K562 (cell line): ENCODE results near the gene AKR1A1. TPM values are rescaled to one million over a fixed set of nuclear protein-coding genes. Genes with fewer than 3 reads are reported as not detected.
A peak's percentile ranks its signal among the peaks of the same experiment; 100 is the strongest.

Source experiments
- BCL6 ChIP-seq: fragments of 250-450 bp; sonication (Bioruptor Pico); IDR thresholded peaks from 2 replicates; pipeline ENCODE4 v1.4.0; 2020
- GTF2F1 ChIP-seq: IDR thresholded peaks from 2 replicates; pipeline ENCODE4 v1.6.1; 2011; ENCODE audit warnings: low read depth, low read length, improper control_type of control experiment
- L3MBTL2 ChIP-seq: fragments of 450-650 bp; IDR thresholded peaks from 2 replicates; pipeline ENCODE4 v1.6.1; 2016; ENCODE audit warnings: mild to moderate bottlenecking, moderate library complexity
- NFIC ChIP-seq: fragments of 450-650 bp; IDR thresholded peaks from 2 replicates; pipeline ENCODE4 v1.6.1; 2017; ENCODE audit warnings: mild to moderate bottlenecking, inconsistent platforms
- PCBP2 ChIP-seq: fragments of 200-400 bp; formaldehyde crosslinking; IDR thresholded peaks from 2 replicates; pipeline ENCODE4 v1.6.1; 2018; ENCODE audit warnings: low read length, low read depth, mild to moderate bottlenecking, moderate library complexity; ENCODE audit not compliant: poor library complexity, severe bottlenecking
- SRSF9 ChIP-seq: fragments of 200-400 bp; formaldehyde crosslinking; IDR thresholded peaks from 2 replicates; pipeline ENCODE4 v1.6.1; 2017; ENCODE audit warnings: low read depth, low read length, borderline replicate concordance
- STAT5B ChIP-seq: fragments of 250-450 bp; sonication (Bioruptor Pico); IDR thresholded peaks from 2 replicates; pipeline ENCODE4 v1.8.0; 2021; ENCODE audit warnings: mild to moderate bottlenecking, inconsistent platforms
- TEAD2 ChIP-seq: fragments of 450-650 bp; IDR thresholded peaks from 2 replicates; pipeline ENCODE4 v1.6.1; 2016; ENCODE audit warnings: missing genetic modification characterization, control low read depth, missing compliant biosample characterization
- TSC22D4 ChIP-seq: fragments of 450-650 bp; IDR thresholded peaks from 2 replicates; pipeline ENCODE4 v1.6.1; 2016; ENCODE audit warnings: missing genetic modification characterization, missing biosample characterization, control low read depth
- YBX1 ChIP-seq: fragments of 450-650 bp; IDR thresholded peaks from 2 replicates; pipeline ENCODE4 v1.7.1; 2016; ENCODE audit warnings: mild to moderate bottlenecking
- ZKSCAN1 ChIP-seq: fragments of 150-350 bp; IDR thresholded peaks from 2 replicates; pipeline ENCODE4 v1.6.1; 2016; ENCODE audit warnings: low read depth, low read length
- ZNF583 ChIP-seq: fragments of 250-450 bp; sonication (Bioruptor Pico); IDR thresholded peaks from 2 replicates; pipeline ENCODE4 v1.4.0; 2020
- polyA plus RNA-seq, 8 experiments: library from polyadenylated mRNA; depleted of rRNA in 4 of 8; stranded (reverse) in 5 of 8; unstranded in 3 of 8; fragments of >200 nt; fragmentation: Nextera tagmentation in 2 of 8; fragmentation: Illumina TruSeq in 1 of 8; extraction: Ambion mirVana in 2 of 8; extraction: Trizol in 1 of 8; gene quantifications; 2 replicates each; pipeline versions ENCODE4 v1.2.1 to v1.2.3, GENCODE V29; 2011 to 2014; ENCODE audit warnings: inconsistent platforms in 1 of 8, missing spikeins in 1 of 8
- total RNA-seq, 7 experiments: library from RNA; depleted of rRNA in 6 of 7; stranded (reverse); fragments of >200 nt in 6 of 7; fragmentation: Illumina TruSeq in 2 of 7; extraction: Trizol in 2 of 7; gene quantifications; 2 replicates each; pipeline versions ENCODE4 v1.2.1 to v1.2.3, GENCODE V29; 2011 to 2021; ENCODE audit warnings: low replicate concordance in 1 of 7
- TF ChIP-seq, protein P1 (sequence below), 2 experiments: fragments of 450-650 bp; formaldehyde crosslinking in 1 of 2; IDR thresholded peaks; 2 replicates each; pipeline versions ENCODE4 v1.4.0 to v1.6.1; 2014 to 2020; ENCODE audit warnings: mild to moderate bottlenecking in 2 of 2, borderline replicate concordance in 1 of 2, low read depth in 1 of 2
- TF ChIP-seq, protein P2 (sequence below), 3 experiments: fragments of 200-800 bp in 1 of 3; fragments of 250-450 bp in 1 of 3; fragments of 450-650 bp in 1 of 3; sonication (Bioruptor Pico) in 1 of 3; sonication (Bioruptor generic) in 1 of 3; formaldehyde crosslinking in 1 of 3; IDR thresholded peaks; 2 replicates each; pipeline versions ENCODE4 v1.6.1 to v1.8.0; 2016 to 2022; ENCODE audit warnings: mild to moderate bottlenecking in 2 of 3, missing genetic modification characterization in 2 of 3, missing compliant biosample characterization in 1 of 3, moderate library complexity in 1 of 3
- TF ChIP-seq, protein P3 (sequence below): fragments of 250-450 bp; sonication (Bioruptor Pico); IDR thresholded peaks from 2 replicates; pipeline ENCODE4 v1.9.0; 2021; ENCODE audit warnings: mild to moderate bottlenecking

The AKR1A1 gene
- total and polyA plus RNA-seq, 9 of the 15 experiments (the other 6 are each of a cell fraction or from before 2014, with no cell fraction given), result 68.6 to 211 (median 132) TPM

DNA sequence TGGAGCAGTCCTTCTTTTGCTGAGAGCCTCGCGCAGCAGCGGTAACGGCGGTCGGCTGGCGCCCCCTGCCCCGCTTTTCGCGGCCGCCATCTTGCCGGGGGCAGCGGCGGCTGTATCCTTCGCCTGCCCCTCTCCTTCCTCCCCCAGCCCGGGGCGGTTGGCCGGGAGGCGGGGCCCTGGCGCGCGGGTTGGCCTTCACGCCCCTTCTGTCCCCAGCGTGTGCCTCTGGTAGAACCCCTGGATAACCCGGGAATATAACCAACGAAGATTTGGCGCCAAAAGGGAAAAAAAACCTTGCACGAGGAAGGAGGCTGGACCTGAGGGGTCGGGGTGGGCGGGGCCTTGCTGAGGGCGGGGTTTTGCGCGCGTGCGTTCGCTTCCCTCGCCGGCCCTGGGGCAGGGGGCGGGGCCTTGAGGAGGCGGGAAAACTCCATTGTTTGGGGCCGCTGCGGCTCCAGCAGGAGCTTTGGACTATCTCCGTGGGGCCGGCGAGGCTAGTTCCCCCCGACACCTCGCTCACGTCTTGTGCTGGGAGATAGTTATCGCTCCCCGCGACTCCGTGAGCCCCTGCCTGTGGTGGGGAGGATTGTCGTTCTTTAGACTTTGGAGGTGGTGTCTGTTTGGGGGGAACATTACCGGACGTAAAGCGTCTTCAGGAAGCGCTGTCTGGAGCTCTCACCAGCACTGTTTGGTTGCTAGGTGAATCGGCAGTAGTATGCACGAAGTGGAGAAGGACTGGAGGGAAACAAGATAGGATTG, 33.9 kb downstream of the AKR1A1 start (continued):
- TF ChIP-seq, protein P1, sequence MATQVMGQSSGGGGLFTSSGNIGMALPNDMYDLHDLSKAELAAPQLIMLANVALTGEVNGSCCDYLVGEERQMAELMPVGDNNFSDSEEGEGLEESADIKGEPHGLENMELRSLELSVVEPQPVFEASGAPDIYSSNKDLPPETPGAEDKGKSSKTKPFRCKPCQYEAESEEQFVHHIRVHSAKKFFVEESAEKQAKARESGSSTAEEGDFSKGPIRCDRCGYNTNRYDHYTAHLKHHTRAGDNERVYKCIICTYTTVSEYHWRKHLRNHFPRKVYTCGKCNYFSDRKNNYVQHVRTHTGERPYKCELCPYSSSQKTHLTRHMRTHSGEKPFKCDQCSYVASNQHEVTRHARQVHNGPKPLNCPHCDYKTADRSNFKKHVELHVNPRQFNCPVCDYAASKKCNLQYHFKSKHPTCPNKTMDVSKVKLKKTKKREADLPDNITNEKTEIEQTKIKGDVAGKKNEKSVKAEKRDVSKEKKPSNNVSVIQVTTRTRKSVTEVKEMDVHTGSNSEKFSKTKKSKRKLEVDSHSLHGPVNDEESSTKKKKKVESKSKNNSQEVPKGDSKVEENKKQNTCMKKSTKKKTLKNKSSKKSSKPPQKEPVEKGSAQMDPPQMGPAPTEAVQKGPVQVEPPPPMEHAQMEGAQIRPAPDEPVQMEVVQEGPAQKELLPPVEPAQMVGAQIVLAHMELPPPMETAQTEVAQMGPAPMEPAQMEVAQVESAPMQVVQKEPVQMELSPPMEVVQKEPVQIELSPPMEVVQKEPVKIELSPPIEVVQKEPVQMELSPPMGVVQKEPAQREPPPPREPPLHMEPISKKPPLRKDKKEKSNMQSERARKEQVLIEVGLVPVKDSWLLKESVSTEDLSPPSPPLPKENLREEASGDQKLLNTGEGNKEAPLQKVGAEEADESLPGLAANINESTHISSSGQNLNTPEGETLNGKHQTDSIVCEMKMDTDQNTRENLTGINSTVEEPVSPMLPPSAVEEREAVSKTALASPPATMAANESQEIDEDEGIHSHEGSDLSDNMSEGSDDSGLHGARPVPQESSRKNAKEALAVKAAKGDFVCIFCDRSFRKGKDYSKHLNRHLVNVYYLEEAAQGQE (IDR thresholded peaks at IDR 0.05; ENCODE audit: borderline replicate concordance), result no peak; the same call in 1 of the 2 replicates
- TF ChIP-seq, protein P1 (CRISPR knock-in tag; IDR thresholded peaks at IDR 0.05; ENCODE audit: low read depth), result no peak
- TF ChIP-seq, protein P2, sequence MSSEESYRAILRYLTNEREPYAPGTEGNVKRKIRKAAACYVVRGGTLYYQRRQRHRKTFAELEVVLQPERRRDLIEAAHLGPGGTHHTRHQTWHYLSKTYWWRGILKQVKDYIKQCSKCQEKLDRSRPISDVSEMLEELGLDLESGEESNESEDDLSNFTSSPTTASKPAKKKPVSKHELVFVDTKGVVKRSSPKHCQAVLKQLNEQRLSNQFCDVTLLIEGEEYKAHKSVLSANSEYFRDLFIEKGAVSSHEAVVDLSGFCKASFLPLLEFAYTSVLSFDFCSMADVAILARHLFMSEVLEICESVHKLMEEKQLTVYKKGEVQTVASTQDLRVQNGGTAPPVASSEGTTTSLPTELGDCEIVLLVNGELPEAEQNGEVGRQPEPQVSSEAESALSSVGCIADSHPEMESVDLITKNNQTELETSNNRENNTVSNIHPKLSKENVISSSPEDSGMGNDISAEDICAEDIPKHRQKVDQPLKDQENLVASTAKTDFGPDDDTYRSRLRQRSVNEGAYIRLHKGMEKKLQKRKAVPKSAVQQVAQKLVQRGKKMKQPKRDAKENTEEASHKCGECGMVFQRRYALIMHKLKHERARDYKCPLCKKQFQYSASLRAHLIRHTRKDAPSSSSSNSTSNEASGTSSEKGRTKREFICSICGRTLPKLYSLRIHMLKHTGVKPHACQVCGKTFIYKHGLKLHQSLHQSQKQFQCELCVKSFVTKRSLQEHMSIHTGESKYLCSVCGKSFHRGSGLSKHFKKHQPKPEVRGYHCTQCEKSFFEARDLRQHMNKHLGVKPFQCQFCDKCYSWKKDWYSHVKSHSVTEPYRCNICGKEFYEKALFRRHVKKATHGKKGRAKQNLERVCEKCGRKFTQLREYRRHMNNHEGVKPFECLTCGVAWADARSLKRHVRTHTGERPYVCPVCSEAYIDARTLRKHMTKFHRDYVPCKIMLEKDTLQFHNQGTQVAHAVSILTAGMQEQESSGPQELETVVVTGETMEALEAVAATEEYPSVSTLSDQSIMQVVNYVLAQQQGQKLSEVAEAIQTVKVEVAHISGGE (CRISPR knock-in tag; IDR thresholded peaks at IDR 0.05), result peak in 1 of 3 experiments; percentile 76; a peak in 1 of 6 replicates
- TF ChIP-seq L3MBTL2, result peak; percentile 84
- no peak for TF ChIP-seq NFIC
- no peak for TF ChIP-seq BCL6 (CRISPR knock-in tag)
- TF ChIP-seq GTF2F1, result 0 out of 2 replicates have a peak, but pooled peaks have one; percentile 41
- TF ChIP-seq TEAD2, result no peak
- TF ChIP-seq SRSF9, result no peak
- TF ChIP-seq, protein P3, sequence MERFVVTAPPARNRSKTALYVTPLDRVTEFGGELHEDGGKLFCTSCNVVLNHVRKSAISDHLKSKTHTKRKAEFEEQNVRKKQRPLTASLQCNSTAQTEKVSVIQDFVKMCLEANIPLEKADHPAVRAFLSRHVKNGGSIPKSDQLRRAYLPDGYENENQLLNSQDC (CRISPR knock-in tag), result no peak
- TF ChIP-seq PCBP2, result no peak
- TF ChIP-seq YBX1, result no peak
- no peak for TF ChIP-seq TSC22D4 (tag)
- TF ChIP-seq STAT5B, result no peak
- no peak; the same call in 1 of the 2 replicates for TF ChIP-seq ZNF583
- no peak for TF ChIP-seq ZKSCAN1
